NCI-H510A (cell line): Measurements from ENCODE around the gene TANGO2.

Source experiments
- DNase-seq: peaks from one replicate; lab custom pipeline; 2025; lab: John Stamatoyannopoulos, UW

The TANGO2 gene, protein sequence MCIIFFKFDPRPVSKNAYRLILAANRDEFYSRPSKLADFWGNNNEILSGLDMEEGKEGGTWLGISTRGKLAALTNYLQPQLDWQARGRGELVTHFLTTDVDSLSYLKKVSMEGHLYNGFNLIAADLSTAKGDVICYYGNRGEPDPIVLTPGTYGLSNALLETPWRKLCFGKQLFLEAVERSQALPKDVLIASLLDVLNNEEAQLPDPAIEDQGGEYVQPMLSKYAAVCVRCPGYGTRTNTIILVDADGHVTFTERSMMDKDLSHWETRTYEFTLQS

GRCh38 chr22:20020533-20021195 lies at the start of gene TANGO2:
Gene TANGO2 (plus strand): TSS chr22:20021110. CDS start chr22:20036799, 15,689 bp downstream.
- DNase-seq, result peak; percentile 69

- DNase-seq, result no peak
Measured at GRCh38 chr22:19971276-19972124, 49.4 kb upstream of the TANGO2 start.

DNA sequence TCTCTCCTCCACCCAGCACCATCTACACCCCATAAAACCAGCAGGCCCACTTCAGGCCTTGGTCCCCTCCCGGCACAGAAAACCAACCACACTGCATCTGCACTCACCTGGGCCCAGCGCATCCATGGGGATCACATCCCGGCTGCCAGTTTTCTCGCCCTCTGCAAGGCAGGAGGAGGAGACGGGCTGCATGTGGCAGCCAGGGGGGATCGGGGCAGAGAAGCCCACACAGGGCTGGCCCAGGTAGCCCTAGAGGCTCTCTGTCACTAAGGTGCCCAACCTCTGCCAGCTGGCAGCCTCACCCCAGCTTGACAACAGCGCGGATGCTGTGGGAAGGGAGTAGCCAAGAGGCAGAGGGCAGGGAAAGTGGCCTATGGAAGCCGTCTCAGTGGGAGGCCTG lies 48.7 kb upstream of the TANGO2 start:
- DNase-seq, result no peak

GRCh38 chr22:19972652-19973550 lies 48.0 kb upstream of the TANGO2 start:
- DNase-seq, result no peak

DNA sequence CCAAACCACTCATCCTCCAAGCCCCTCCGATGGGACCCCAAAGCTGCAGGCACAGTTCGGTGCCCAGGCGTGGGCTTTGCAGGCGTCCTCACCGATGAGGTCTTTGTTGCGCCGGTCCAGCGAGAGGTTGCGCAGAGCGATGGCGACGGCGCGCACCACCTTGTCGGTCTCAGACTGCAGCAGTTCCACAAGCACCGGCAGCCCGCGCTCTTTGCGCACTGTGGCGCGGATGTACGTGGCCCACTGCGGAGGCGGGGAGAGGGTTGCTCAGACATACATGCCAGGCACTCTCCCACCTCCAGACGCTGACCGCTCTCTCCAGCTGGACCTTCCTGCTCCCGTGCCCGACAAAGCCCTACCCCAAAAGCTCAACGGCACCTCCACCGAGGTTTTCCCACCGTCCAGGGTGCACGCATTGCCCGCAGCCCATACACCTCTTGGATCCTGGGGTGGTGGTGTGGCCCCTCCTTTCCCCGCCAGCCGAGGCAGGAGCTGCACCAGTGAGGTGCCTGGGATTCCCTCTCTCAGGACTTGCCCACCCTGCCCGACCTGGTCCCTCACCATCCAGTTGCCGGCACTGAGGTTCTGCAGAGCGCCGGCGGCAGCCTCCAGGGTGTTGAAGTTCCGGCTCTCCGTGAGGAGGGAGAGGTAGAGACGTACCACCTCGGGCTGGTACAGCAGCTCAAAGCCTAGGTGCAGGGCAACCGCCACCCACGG lies 47.2 kb upstream of the TANGO2 start:
- DNase-seq, result no peak

GRCh38 chr22:19974268-19974861 lies 46.5 kb upstream of the TANGO2 start:
- no peak for DNase-seq

DNA sequence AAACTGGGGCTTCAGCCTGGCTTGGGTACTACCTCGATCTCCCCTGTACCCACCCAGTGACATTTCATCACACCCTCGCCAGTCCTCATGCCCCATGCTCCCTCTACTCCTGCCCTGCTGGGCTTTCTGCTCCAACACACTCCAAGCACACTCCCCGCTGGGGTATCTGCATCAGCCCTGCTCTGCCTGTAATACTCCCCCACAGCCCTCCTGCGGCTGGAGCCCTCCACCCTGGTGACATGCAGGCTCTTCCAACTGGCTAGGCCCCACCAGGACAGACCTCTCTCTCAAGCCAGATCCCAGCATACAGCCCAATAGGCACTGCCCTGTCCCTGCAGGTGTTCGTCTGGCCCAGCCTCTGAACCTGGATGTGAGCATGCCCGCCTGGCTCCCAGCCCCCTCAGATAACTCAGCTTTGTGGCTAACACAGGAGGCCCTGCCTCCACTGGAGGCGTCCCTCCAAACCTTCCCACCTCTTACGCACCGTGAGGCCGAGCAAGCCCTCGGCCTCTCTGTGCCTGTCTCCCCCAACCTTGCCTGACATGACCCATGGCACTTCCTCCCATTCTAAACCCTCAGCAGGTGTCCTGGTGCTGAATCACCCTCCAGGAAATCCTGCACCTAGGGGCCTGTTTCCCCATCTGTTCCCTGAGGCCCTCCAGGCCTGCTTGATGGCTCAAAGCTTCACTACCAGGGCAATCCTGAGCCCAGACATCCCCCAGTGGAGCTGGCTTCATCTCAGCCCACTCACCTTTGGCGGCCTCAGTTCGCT lies 45.8 kb upstream of the TANGO2 start:
- no peak for DNase-seq

- DNase-seq, result no peak
Measured at GRCh38 chr22:19975707-19976035, 45.2 kb upstream of the TANGO2 start.

- DNase-seq, result no peak
Measured at GRCh38 chr22:19976671-19977070, 44.2 kb upstream of the TANGO2 start.

DNA sequence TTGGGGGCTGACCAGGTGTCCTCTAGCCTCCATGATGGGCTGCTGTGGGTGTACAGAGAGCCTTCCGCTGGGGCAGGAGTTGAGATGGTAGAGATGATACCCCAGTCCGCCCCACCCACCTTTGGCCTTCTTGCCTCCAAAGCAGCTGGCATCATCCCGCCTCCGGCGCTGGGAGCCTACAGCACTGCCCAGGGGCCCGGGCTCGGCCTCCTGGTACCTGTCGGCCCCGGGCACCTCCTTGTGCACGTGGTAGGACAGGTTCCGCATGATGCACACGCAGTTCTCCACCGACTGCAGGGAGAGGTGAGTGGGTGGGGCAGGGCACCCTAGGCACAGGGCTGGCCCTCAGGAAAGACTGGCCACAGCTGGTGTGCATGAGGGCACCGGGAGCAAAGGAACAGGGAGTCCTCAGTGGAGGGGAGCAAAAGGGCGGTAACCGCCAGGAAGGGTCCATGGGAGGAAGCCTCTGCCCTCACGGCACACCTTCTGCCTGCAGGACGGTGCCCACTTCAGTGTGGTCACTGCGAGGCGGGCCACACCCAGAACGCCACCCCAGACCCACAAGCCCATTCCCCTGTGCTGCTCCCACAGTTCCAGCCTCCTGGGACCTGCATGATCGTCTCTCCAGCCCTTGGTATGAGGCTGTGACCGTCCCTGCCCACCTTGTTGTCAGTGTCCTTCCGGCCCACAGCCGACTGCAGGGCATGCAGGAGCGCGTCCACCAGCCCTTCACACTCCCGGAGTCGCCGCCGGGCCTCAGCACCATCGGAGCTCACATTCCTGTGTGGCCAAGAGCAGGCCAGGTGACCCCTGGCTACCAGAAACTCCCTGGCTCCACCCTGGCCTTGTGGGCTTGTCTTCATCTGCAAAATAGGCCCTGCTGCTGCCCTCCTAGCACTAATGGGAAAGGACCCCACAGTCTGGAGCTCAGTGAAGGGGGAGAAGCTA lies 43.3 kb upstream of the TANGO2 start:
- no peak for DNase-seq

DNA sequence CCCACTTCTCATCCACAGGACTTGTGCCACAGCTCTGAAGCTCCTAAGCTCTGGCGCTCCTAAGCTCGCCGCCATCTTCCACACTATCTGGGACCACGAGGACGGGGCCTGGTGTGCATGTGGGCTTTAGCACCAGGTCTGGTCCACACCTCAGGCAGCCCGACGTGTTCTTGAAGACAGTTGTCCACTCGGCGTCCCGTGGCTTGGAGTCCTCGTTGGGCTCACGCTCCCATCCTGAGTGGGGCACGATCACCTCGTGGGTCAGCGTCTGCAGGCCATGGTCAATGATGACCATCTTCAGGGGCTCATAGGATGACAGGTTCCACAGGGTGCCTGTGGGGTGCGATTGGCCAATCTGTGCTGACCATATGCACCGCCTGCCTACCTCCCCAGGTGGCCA lies 42.2 kb upstream of the TANGO2 start:
- DNase-seq, result no peak

- DNase-seq, result no peak
Measured at GRCh38 chr22:19979712-19980493, 41.0 kb upstream of the TANGO2 start.

GRCh38 chr22:19980766-19981165 lies 40.1 kb upstream of the TANGO2 start:
- DNase-seq, result no peak

GRCh38 chr22:19981171-19981960 lies 39.5 kb upstream of the TANGO2 start:
- no peak for DNase-seq

DNA sequence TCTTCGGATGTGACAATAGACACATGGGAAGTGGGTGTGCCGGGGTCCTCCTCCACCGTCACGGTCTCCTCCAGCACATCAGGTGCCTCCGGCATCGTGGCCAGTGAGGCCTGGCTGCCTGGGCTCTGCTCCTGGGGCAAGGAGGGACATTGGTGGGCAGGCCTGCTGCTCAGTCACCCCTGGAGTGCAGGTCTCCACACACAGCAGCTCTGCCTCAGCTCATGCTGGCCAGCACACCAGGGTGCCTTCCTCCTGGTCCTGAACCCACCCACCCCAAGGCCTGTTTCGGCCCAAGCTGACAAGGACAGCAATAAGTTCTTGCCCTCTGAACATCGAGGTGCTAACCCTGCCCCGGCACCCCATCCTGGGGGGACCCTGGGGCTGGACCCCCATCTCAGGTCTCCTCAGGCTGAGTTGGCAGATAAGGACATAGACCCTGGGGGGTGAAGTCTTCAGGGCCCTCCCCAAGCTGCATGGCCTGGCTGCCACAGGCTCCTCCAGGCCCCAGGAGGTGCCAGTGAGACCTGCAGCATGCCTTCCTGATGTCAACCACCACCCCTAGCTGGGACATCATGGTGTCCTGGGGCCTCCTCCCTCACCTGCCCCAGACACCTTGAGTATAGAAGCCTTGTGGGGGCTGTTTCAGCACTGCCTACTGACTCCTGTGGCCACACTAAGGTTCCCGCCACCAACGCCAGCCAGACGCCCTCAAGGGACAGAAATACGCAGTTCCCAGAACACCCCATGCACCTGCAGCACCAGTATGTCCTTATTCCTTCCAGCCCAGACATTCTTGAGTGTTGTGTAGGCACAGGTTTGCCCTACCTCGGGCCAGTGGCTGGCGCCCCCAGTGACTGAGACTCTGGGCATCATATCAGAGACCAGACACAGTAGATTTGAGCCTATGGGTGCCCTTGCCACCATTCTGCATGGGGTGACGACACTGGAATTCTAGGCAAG lies 38.7 kb upstream of the TANGO2 start:
- DNase-seq, result no peak

DNA sequence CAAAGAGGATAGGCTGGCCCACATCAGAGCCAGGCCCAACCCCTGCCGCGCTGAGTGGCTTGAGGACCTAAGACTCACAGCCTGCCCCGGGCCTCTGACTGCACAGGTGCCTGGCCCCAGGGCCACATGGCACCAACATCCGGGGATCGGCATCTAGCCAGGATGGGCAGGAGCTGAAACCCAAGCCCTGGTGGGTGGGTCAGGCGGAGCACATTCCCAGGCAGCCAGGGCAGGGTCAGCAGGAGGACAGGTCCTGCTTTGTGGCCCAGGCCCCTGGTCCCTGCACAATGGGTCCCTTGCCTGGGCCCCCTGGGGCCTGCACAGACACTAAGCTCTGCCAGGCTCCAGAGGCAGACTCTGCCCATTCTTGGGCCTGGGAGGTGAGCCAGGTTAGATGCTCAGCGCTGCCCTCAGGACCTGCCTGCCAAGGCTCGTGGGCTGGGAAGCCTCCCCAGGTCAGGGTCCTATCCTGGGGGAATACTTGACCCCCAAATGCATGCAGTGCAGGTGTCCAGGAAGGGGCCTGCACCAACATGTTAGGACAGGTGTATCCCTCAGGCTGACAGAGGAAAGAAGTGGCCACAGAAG lies 37.8 kb upstream of the TANGO2 start:
- DNase-seq, result no peak
